ENCODE results near the gene CTNNBL1.

- TF ChIP-seq POLR2A (IDR thresholded peaks at IDR 0.05) (no peak), CTCF (IDR thresholded peaks at IDR 0.05) (no peak)
Measured at GRCh38 chr20:37823296-37823980, 129.6 kb downstream of the CTNNBL1 start.
